Thoracic aorta (tissue), 2 donors: ENCODE data around the gene ECEL1. TPM values are rescaled to one million over a fixed set of nuclear protein-coding genes. Genes with fewer than 3 reads are reported as not detected.

ENCODE experiments used
- ATAC-seq: fragments of 150-250 bp; one replicate; pipeline ENCODE4 v1.8.0; 2017; ENCODE audit warnings: low read depth; ENCODE audit not compliant: insufficient number of reproducible peaks, low FRiP score
- DNase-seq: peaks from one replicate; pipeline ENCODE4 v3.0.0-alpha.2; 2020; ENCODE audit warnings: low spot score
- H3K27ac ChIP-seq, 2 donors: fragments of 200-600 bp; sonication (generic); 1 replicate in 1 of 2; 2 replicates in 1 of 2; pipeline ENCODE4 v1.5.1; 2016; ENCODE audit warnings: mild to moderate bottlenecking in 2 of 2, moderate library complexity in 2 of 2
- H3K27me3 ChIP-seq: fragments of 200-600 bp; sonication (generic); replicated peaks from 2 replicates; pipeline ENCODE4 v1.6.0; 2016; ENCODE audit warnings: mild to moderate bottlenecking; ENCODE audit not compliant: insufficient read depth
- H3K36me3 ChIP-seq: fragments of 200-600 bp; sonication (generic); one replicate; pipeline ENCODE4 v1.5.1; 2016
- H3K4me1 ChIP-seq, 2 donors: fragments of 200-600 bp; sonication (generic); 1 replicate in 1 of 2; 2 replicates in 1 of 2; pipeline versions ENCODE4 v1.5.1 to v1.6.0; 2016; ENCODE audit warnings: low read depth in 2 of 2, mild to moderate bottlenecking in 1 of 2; ENCODE audit not compliant: control insufficient read depth in 1 of 2
- H3K4me3 ChIP-seq: fragments of 200-600 bp; sonication (generic); 2 replicates; pipeline ENCODE4 v1.5.1; 2016; ENCODE audit warnings: mild to moderate bottlenecking
- H3K9me3 ChIP-seq: fragments of 200-600 bp; sonication (generic); 2 replicates; pipeline ENCODE4 v1.5.1; 2016
- CTCF ChIP-seq: fragments of 200-600 bp; sonication (generic); IDR thresholded peaks from one replicate; pipeline ENCODE4 v1.5.1; 2019; ENCODE audit warnings: antibody characterized with exemption
- total RNA-seq, 2 donors: library from RNA; depleted of rRNA; stranded (reverse); fragments of >200 nt; gene quantifications; one replicate each; pipeline versions ENCODE4 v1.1.0 to v1.2.3, GENCODE V29; 2016

ECEL1 gene
- total RNA-seq, 2 donors from 2014 or later = 1.6 to 2.8 TPM

DNA sequence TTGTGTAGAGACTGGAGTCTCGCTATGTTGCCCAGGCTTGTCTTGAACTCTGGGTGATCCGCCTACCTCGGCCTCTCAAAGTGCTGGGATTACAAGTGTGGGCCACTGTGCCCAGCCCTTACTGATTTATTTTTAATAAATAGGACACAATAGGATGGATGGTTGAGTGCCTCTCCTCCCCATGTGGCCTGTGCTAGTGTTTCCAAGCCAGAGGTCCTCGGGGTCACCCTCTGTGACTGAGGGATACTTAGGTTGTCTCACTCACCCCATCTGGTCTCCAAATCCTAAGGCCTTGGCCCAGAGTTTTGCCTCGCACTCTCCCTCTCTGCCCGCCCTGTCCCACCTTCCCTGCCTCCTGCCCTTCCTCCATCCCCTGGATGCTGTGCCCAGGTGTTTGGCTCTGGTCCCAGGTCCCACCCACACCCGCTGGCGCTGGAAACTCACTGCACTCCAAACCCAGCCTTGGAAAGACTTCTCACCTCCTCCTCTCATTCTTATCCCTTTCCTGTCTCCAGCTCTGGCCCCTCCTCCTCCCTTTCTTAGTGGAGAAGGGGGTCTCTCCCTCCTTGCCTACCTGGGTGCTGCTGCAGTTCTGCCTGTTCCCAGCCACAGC is 4.7 kb upstream of the ECEL1 start:
- Histone ChIP-seq H3K27me3 (no peaks in the 10 kb centered on the region), H3K36me3 (no peaks in the 10 kb centered on the region), H3K4me3 (no peak overlapping the region), H3K9me3 (no peaks in the 10 kb centered on the region), H3K4me1 (peaks cover 0 to 1% of the 10 kb centered on the region in 2 donors), H3K27ac (no peak overlapping the region)
- no peak for TF ChIP-seq CTCF
- DNase-seq = no peak
- ATAC-seq = no peak

GRCh38 chr2:232491139-232491780 is 3.6 kb upstream of the ECEL1 start:
- peaks cover 0 to 6% of the 10 kb centered on the region in 2 donors for H3K4me1 ChIP-seq
- DNase-seq = no peak

GRCh38 chr2:232490221-232491138 is 2.8 kb upstream of the ECEL1 start:
- Histone ChIP-seq H3K27ac (no peak overlapping the region), H3K36me3 (no peaks in the 10 kb centered on the region), H3K4me3 (no peak overlapping the region), H3K4me1 (peaks cover 0 to 6% of the 10 kb centered on the region in 2 donors), H3K27me3 (peaks cover 3% of the 10 kb centered on the region), H3K9me3 (no peaks in the 10 kb centered on the region)
- no peak for TF ChIP-seq CTCF
- no peak for DNase-seq
- no peak for ATAC-seq

More at GRCh38 chr2:232491139-232491780, 3.6 kb upstream of the ECEL1 start:
- Histone ChIP-seq H3K36me3 (no peaks in the 10 kb centered on the region), H3K4me3 (no peak overlapping the region), H3K27ac (no peak overlapping the region), H3K9me3 (no peaks in the 10 kb centered on the region), H3K27me3 (peaks cover 3% of the 10 kb centered on the region)
- TF ChIP-seq CTCF = no peak
- ATAC-seq = no peak

GRCh38 chr2:232489516-232490220 is 2.0 kb upstream of the ECEL1 start:
- no peak for TF ChIP-seq CTCF
- Histone ChIP-seq H3K4me1 (peaks cover 0 to 6% of the 10 kb centered on the region in 2 donors), H3K27ac (no peak overlapping the region), H3K36me3 (no peaks in the 10 kb centered on the region), H3K9me3 (no peaks in the 10 kb centered on the region), H3K4me3 (no peak overlapping the region), H3K27me3 (peaks cover 3% of the 10 kb centered on the region)
- DNase-seq = no peak
- no peak for ATAC-seq
